Loucy (cell line): ENCODE data around the gene DDX23.

Source experiments
- H2AFZ ChIP-seq: fragments of 200-600 bp; sonication (generic); 2 replicates; pipeline ENCODE4 v1.6.0; 2016; ENCODE audit warnings: antibody characterized with exemption, mild to moderate bottlenecking, low read length, moderate library complexity
- H3F3A ChIP-seq: fragments of 200-600 bp; 2 replicates; pipeline ENCODE4 v1.6.0; 2016; ENCODE audit warnings: antibody characterized with exemption, low read depth, mild to moderate bottlenecking
- H3K27me3 ChIP-seq: fragments of 200-600 bp; sonication (generic); 2 replicates; pipeline ENCODE4 v1.6.1; 2014; ENCODE audit warnings: low read length, mild to moderate bottlenecking; ENCODE audit not compliant: insufficient read depth, poor library complexity, severe bottlenecking
- H3K36me3 ChIP-seq: fragments of 200-600 bp; sonication (generic); 2 replicates; pipeline ENCODE4 v1.6.1; 2016; ENCODE audit warnings: low read length; ENCODE audit not compliant: insufficient read depth
- H3K4me1 ChIP-seq: fragments of 200-600 bp; sonication (generic); 2 replicates; pipeline ENCODE4 v1.5.1; 2014; ENCODE audit warnings: low read length, mild to moderate bottlenecking; ENCODE audit not compliant: insufficient read depth, poor library complexity, severe bottlenecking
- H3K4me2 ChIP-seq: fragments of 200-600 bp; sonication (generic); 2 replicates; pipeline ENCODE4 v1.6.0; 2014; ENCODE audit warnings: antibody characterized with exemption, low read length, low read depth, mild to moderate bottlenecking; ENCODE audit not compliant: poor library complexity, severe bottlenecking
- H3K4me3 ChIP-seq: fragments of 200-600 bp; sonication (generic); 2 replicates; pipeline ENCODE4 v1.5.1; 2014; ENCODE audit warnings: low read length, mild to moderate bottlenecking, mixed read lengths; ENCODE audit not compliant: poor library complexity, severe bottlenecking
- H3K79me2 ChIP-seq: fragments of 200-600 bp; sonication (generic); 2 replicates; pipeline ENCODE4 v1.6.1; 2014; ENCODE audit warnings: low read length; ENCODE audit not compliant: insufficient read depth
- H3K9ac ChIP-seq: fragments of 200-600 bp; sonication (generic); 2 replicates; pipeline ENCODE4 v1.6.0; 2014; ENCODE audit warnings: mild to moderate bottlenecking, low read depth, low read length, moderate library complexity; ENCODE audit not compliant: poor library complexity, severe bottlenecking
- H3K9me2 ChIP-seq: fragments of 200-600 bp; sonication (generic); replicated peaks from 2 replicates; pipeline ENCODE4 v1.6.1; 2016; ENCODE audit warnings: low read depth, low read length, mixed read lengths
- H3K9me3 ChIP-seq: fragments of 200-600 bp; sonication (generic); 2 replicates; pipeline ENCODE4 v1.6.1; 2014; ENCODE audit warnings: mild to moderate bottlenecking, antibody characterized with exemption, low read length, low read depth; ENCODE audit not compliant: insufficient read depth
- H4K20me1 ChIP-seq: fragments of 200-600 bp; sonication (generic); 2 replicates; pipeline ENCODE4 v1.6.0; 2014; ENCODE audit warnings: antibody characterized with exemption, low read length, mild to moderate bottlenecking; ENCODE audit not compliant: insufficient read depth, poor library complexity, severe bottlenecking
- CTCF ChIP-seq: fragments of 200-600 bp; sonication (generic); conservative IDR thresholded peaks from 2 replicates; pipeline ENCODE4 v1.5.1; 2014; ENCODE audit warnings: mild to moderate bottlenecking, antibody characterized with exemption, low read length
- EZH2phosphoT487 ChIP-seq: fragments of 200-600 bp; IDR thresholded peaks from 2 replicates; pipeline ENCODE4 v1.6.1; 2018; ENCODE audit warnings: antibody characterized with exemption, mild to moderate bottlenecking, moderate library complexity, borderline replicate concordance

Gene DDX23

GRCh38 chr12:48788524-48788853, 63.5 kb downstream of the DDX23 start:
- Histone ChIP-seq H3K36me3 (no peaks in the 10 kb centered on the region), H3K4me3 (peak overlapping the region; percentile 98), H4K20me1 (no peaks in the 10 kb centered on the region), H2AFZ (0 out of 2 replicates have a peak overlapping the region, but pooled peaks have one; percentile 41), H3K27me3 (no peaks in the 10 kb centered on the region), H3K9me3 (no peaks in the 10 kb centered on the region), H3K9me2 (no peaks in the 10 kb centered on the region), H3K79me2 (peaks cover 26% of the 10 kb centered on the region), H3K9ac (peak overlapping the region; percentile 94), H3K4me1 (peaks cover 21% of the 10 kb centered on the region), H3F3A (no peaks in the 10 kb centered on the region), H3K4me2 (peak overlapping the region; percentile 98)
- no peak for TF ChIP-seq EZH2phosphoT487
- TF ChIP-seq CTCF = no peak

- TF ChIP-seq CTCF (no peak), EZH2phosphoT487 (no peak)
- 0 out of 2 replicates have a peak overlapping the region, but pooled peaks have one; percentile 41 for H2AFZ ChIP-seq
- no peaks in the 10 kb centered on the region for H4K20me1 ChIP-seq
Measured at GRCh38 chr12:48787791-48788523, 64.0 kb downstream of the DDX23 start.

GRCh38 chr12:48786591-48787544, 65.1 kb downstream of the DDX23 start:
- TF ChIP-seq CTCF (no peak), EZH2phosphoT487 (no peak)
- H3K9ac ChIP-seq = peak overlapping the region; percentile 94
- H3K36me3 ChIP-seq = no peaks in the 10 kb centered on the region
- peak overlapping the region; percentile 98 for H3K4me2 ChIP-seq
- no peaks in the 10 kb centered on the region for H4K20me1 ChIP-seq
- peaks cover 26% of the 10 kb centered on the region for H3K79me2 ChIP-seq
- no peaks in the 10 kb centered on the region for H3K27me3 ChIP-seq
- H2AFZ ChIP-seq = no peak overlapping the region
- no peaks in the 10 kb centered on the region for H3K9me2 ChIP-seq
- peak overlapping the region; percentile 98 for H3K4me3 ChIP-seq
- peaks cover 23% of the 10 kb centered on the region for H3K4me1 ChIP-seq
- no peaks in the 10 kb centered on the region for H3K9me3 ChIP-seq
- H3F3A ChIP-seq = no peaks in the 10 kb centered on the region

More at GRCh38 chr12:48787791-48788523, 64.0 kb downstream of the DDX23 start:
- peak overlapping the region; percentile 98 for H3K4me3 ChIP-seq
- no peaks in the 10 kb centered on the region for H3K9me3 ChIP-seq
- H3K4me1 ChIP-seq = peaks cover 21% of the 10 kb centered on the region
- no peaks in the 10 kb centered on the region for H3F3A ChIP-seq
- no peaks in the 10 kb centered on the region for H3K36me3 ChIP-seq
- H3K27me3 ChIP-seq = no peaks in the 10 kb centered on the region
- H3K79me2 ChIP-seq = peaks cover 26% of the 10 kb centered on the region
- H3K9me2 ChIP-seq = no peaks in the 10 kb centered on the region
- peak overlapping the region; percentile 98 for H3K4me2 ChIP-seq
- peak overlapping the region; percentile 94 for H3K9ac ChIP-seq
